Neural crest cell (in vitro differentiated cells): ENCODE measurements around the gene SMO. TPM values are rescaled to one million over a fixed set of nuclear protein-coding genes. Genes with fewer than 3 reads are reported as not detected.

Experiments
- DNase-seq: peaks from one replicate; pipeline ENCODE4 v3.0.0; 2021; ENCODE audit warnings: low read depth, mixed read lengths, low spot score
- H3K27ac Mint-ChIP-seq: one replicate; pipeline ENCODE4 v1.8.0; 2021; ENCODE audit warnings: mild to moderate bottlenecking, mixed read lengths; ENCODE audit not compliant: unreplicated experiment
- H3K27me3 Mint-ChIP-seq: 2 replicates; pipeline ENCODE4 v1.8.0; 2021; ENCODE audit warnings: low read depth, mild to moderate bottlenecking, mixed read lengths
- H3K36me3 Mint-ChIP-seq: 2 replicates; pipeline ENCODE4 v1.8.0; 2021; ENCODE audit warnings: low read depth, mild to moderate bottlenecking, mixed read lengths
- H3K4me1 Mint-ChIP-seq: 2 replicates; pipeline ENCODE4 v1.8.0; 2021; ENCODE audit warnings: mixed read lengths
- H3K4me3 Mint-ChIP-seq: one replicate; pipeline ENCODE4 v1.8.0; 2021; ENCODE audit warnings: mild to moderate bottlenecking, mixed read lengths
- H3K9me3 Mint-ChIP-seq: 2 replicates; pipeline ENCODE4 v1.8.0; 2021; ENCODE audit warnings: mixed read lengths
- CTCF ChIP-seq: fragments of 200-600 bp; sonication (generic); conservative IDR thresholded peaks from 2 replicates; pipeline ENCODE4 v1.5.0; 2021; ENCODE audit warnings: antibody characterized with exemption, mild to moderate bottlenecking
- total RNA-seq: library from RNA; stranded (reverse); gene quantifications from 2 replicates; pipeline ENCODE4 v1.2.1, GENCODE V29; 2021

SMO gene
- total RNA-seq, 1 donor from 2014 or later: 119 TPM

GRCh38 chr7:129209067-129209926, 20.9 kb downstream of the SMO start:
- no peaks in the 10 kb centered on the region for H3K9me3 Mint-ChIP-seq
- H3K4me1 Mint-ChIP-seq: peaks cover 7% of the 10 kb centered on the region
- H3K27ac Mint-ChIP-seq: no peak overlapping the region
- TF ChIP-seq CTCF: no peak
- H3K27me3 Mint-ChIP-seq: no peaks in the 10 kb centered on the region
- no peak for DNase-seq
- H3K4me3 Mint-ChIP-seq: no peak overlapping the region
- peaks cover 21% of the 10 kb centered on the region for H3K36me3 Mint-ChIP-seq

- Mint-ChIP-seq H3K36me3 (peaks cover 21% of the 10 kb centered on the region), H3K4me1 (peaks cover 7% of the 10 kb centered on the region), H3K27ac (peak overlapping the region; percentile 67), H3K27me3 (no peaks in the 10 kb centered on the region), H3K9me3 (no peaks in the 10 kb centered on the region), H3K4me3 (no peak overlapping the region)
- TF ChIP-seq CTCF: peak; percentile 78
- peak; percentile 82 for DNase-seq
These were observed 22.0 kb downstream of the SMO start for GRCh38 chr7:129210256-129210988.

- TF ChIP-seq CTCF: no peak
- no peak for DNase-seq
- Mint-ChIP-seq H3K27ac (no peak overlapping the region), H3K27me3 (no peaks in the 10 kb centered on the region), H3K4me3 (no peak overlapping the region), H3K9me3 (no peaks in the 10 kb centered on the region), H3K36me3 (peaks cover 25% of the 10 kb centered on the region), H3K4me1 (peaks cover 7% of the 10 kb centered on the region)
These were observed 22.5 kb downstream of the SMO start for GRCh38 chr7:129210989-129211312.

GRCh38 chr7:129212126-129212525, 23.7 kb downstream of the SMO start:
- Mint-ChIP-seq H3K4me1 (peaks cover 7% of the 10 kb centered on the region), H3K27ac (no peak overlapping the region), H3K9me3 (no peaks in the 10 kb centered on the region), H3K27me3 (no peaks in the 10 kb centered on the region), H3K36me3 (peaks cover 30% of the 10 kb centered on the region), H3K4me3 (no peak overlapping the region)
- no peak for DNase-seq
- TF ChIP-seq CTCF: no peak

GRCh38 chr7:129212596-129212995, 24.2 kb downstream of the SMO start:
- Mint-ChIP-seq H3K4me3 (no peak overlapping the region), H3K4me1 (peaks cover 7% of the 10 kb centered on the region), H3K9me3 (no peaks in the 10 kb centered on the region), H3K36me3 (peaks cover 30% of the 10 kb centered on the region), H3K27ac (no peak overlapping the region), H3K27me3 (no peaks in the 10 kb centered on the region)
- TF ChIP-seq CTCF: no peak
- no peak for DNase-seq
